CD4-positive, alpha-beta T cell treated with Interleukin-6 for 4 hours (primary cell): ENCODE results near the gene ETV7.

Experiments
- DNase-seq: peaks from one replicate; pipeline ENCODE4 v3.0.0-alpha.2; 2020; ENCODE audit warnings: mixed read lengths

Gene ETV7

DNA sequence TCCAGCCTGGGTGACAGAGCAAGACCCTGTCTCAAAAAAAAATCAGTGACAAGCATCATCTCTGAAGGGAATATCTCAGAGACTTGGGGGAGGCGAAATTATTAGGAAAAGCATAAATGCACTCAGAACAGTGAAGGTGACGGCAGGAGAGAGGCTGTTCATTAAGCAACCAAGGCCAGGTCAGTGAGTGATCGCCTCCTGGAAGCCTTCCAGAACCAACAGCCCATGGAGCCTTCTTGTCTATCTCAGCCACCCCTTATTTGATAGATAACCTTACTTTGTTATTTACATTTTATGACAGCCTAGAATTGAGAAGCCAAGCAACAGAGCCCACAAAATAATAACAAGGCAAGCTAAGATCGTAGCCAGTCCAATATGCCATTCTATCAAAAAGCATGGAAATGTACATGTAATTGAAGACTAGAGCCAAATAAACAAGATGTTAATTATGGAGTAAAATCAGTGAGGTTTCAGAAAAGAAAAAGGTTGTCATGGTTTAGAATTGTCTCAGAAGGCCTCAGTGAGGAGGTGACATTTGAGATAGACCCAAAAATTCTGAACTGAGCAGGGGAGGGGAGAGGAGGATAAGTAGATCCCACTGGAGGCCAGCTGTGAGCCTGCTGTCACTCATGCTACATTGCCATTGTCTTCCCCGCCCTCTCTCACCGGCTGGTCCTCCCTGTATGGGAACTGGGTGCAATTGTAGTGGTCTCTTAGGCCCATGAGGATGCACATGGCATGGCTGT, 68.6 kb downstream of the ETV7 start:
- DNase-seq = no peak

- DNase-seq = no peak
Measured at GRCh38 chr6:36317623-36318022, 69.8 kb downstream of the ETV7 start.
